Keratinocyte (primary cell): ENCODE measurements around the gene MIEF1. TPM values are rescaled to one million over a fixed set of nuclear protein-coding genes. Genes with fewer than 3 reads are reported as not detected.

Experiments used
- DNase-seq: peaks from one replicate; pipeline ENCODE4 v3.0.0-alpha.2; 2011; ENCODE audit warnings: low read depth, missing footprints, low spot score
- FAIRE-seq: peaks from 2 replicates; lab custom pipeline; 2011; peaks lifted over from hg19 to GRCh38; lab: Jason Lieb, UNC
- H2AFZ ChIP-seq: 2 replicates; pipeline ENCODE4 v1.6.0; 2012; ENCODE audit warnings: low read length, control low read depth, inconsistent platforms; ENCODE audit not compliant: control insufficient read depth
- H3K27ac ChIP-seq: 2 replicates; pipeline ENCODE4 v1.5.1; 2011; ENCODE audit warnings: low read length; ENCODE audit not compliant: control insufficient read depth, insufficient read depth
- H3K27me3 ChIP-seq: 3 replicates; pipeline ENCODE4 v1.6.0; 2011; ENCODE audit warnings: low read length; ENCODE audit not compliant: control insufficient read depth, insufficient read depth; ENCODE audit errors: extremely low read depth
- H3K36me3 ChIP-seq, 2 experiments: 2 replicates in 1 of 2; 3 replicates in 1 of 2; pipeline ENCODE4 v1.5.1; 2011; ENCODE audit warnings: low read length in 2 of 2, mild to moderate bottlenecking in 1 of 2; ENCODE audit not compliant: control insufficient read depth in 2 of 2, insufficient read depth in 2 of 2; ENCODE audit errors: extremely low read depth in 1 of 2
- H3K4me1 ChIP-seq: 3 replicates; pipeline ENCODE4 v1.5.1; 2011; ENCODE audit warnings: low read length; ENCODE audit not compliant: control insufficient read depth, insufficient read depth; ENCODE audit errors: extremely low read depth
- H3K4me2 ChIP-seq: 3 replicates; pipeline ENCODE4 v1.6.0; 2011; ENCODE audit warnings: low read depth, low read length; ENCODE audit not compliant: control insufficient read depth, insufficient read depth; ENCODE audit errors: extremely low read depth
- H3K4me3 ChIP-seq, 3 experiments: fragments of 200-600 bp in 1 of 3; sonication (generic) in 1 of 3; 2 replicates in 2 of 3; 3 replicates in 1 of 3; pipeline ENCODE4 v1.5.1; 2011 to 2016; ENCODE audit warnings: low read length in 3 of 3, mild to moderate bottlenecking in 3 of 3, control low read depth in 2 of 3, inconsistent platforms in 1 of 3, low read depth in 1 of 3, mixed read lengths in 1 of 3, mixed run types in 1 of 3, moderate library complexity in 1 of 3; ENCODE audit not compliant: control insufficient read depth in 2 of 3, insufficient read depth in 2 of 3; ENCODE audit errors: extremely low read depth in 1 of 3
- H3K79me2 ChIP-seq: 2 replicates; pipeline ENCODE4 v1.6.0; 2012; ENCODE audit warnings: low read length; ENCODE audit not compliant: control insufficient read depth, insufficient read depth
- H3K9ac ChIP-seq: 3 replicates; pipeline ENCODE4 v1.6.0; 2011; ENCODE audit warnings: low read length; ENCODE audit not compliant: control insufficient read depth, insufficient read depth; ENCODE audit errors: extremely low read depth
- H3K9me1 ChIP-seq: 3 replicates; pipeline ENCODE4 v1.6.0; 2011; ENCODE audit warnings: low read length; ENCODE audit not compliant: control insufficient read depth, insufficient read depth; ENCODE audit errors: extremely low read depth
- H3K9me3 ChIP-seq: 2 replicates; pipeline ENCODE4 v1.5.1; 2012; ENCODE audit warnings: low read depth, low read length; ENCODE audit not compliant: control insufficient read depth
- H4K20me1 ChIP-seq: 3 replicates; pipeline ENCODE4 v1.6.0; 2011; ENCODE audit warnings: low read length; ENCODE audit not compliant: control insufficient read depth, insufficient read depth; ENCODE audit errors: extremely low read depth
- EZH2 ChIP-seq: IDR thresholded peaks from one replicate; pipeline ENCODE4 v1.6.1; 2012; ENCODE audit warnings: inconsistent platforms, mild to moderate bottlenecking, low read length, moderate library complexity
- dilution Hi-C: fragments of 300-500 bp; cut with MboI; formaldehyde crosslinking; loops from one replicate; pipeline ENCODE4 v1.7.0; 2020; ENCODE audit warnings: low sequenced_read_pairs; ENCODE audit not compliant: extremely low pct_ligation_motif_present
- polyA plus RNA-seq, 5 experiments: library from polyadenylated mRNA; depleted of rRNA in 3 of 5; stranded (reverse) in 3 of 5; stranded (forward) in 1 of 5; unstranded in 1 of 5; fragments of >200 nt; gene quantifications; 1 replicate in 1 of 5; 2 replicates in 3 of 5; 3 replicates in 1 of 5; pipeline versions ENCODE4 v1.2.1 to v1.2.3, GENCODE V29; 2011 to 2012; ENCODE audit warnings: missing spikeins in 2 of 5, low read depth in 1 of 5, low replicate concordance in 1 of 5
- TF ChIP-seq, protein P1 (sequence below), 3 experiments: IDR thresholded peaks in 1 of 3; conservative IDR thresholded peaks in 1 of 3; optimal IDR thresholded peaks in 1 of 3; 2 replicates in 2 of 3; 3 replicates in 1 of 3; pipeline versions ENCODE3 to v1.5.1; 2011; ENCODE audit warnings: low read length in 3 of 3, mild to moderate bottlenecking in 3 of 3, moderate library complexity in 2 of 3, control low read depth in 1 of 3, inconsistent platforms in 1 of 3; ENCODE audit not compliant: insufficient read depth in 2 of 3; ENCODE audit errors: extremely low read depth in 1 of 3

MIEF1 gene
- polyA plus RNA-seq, 1 donor (not counting 4 experiments of a cell fraction or from before 2014, with no cell fraction given) = 18.4 TPM

DNA sequence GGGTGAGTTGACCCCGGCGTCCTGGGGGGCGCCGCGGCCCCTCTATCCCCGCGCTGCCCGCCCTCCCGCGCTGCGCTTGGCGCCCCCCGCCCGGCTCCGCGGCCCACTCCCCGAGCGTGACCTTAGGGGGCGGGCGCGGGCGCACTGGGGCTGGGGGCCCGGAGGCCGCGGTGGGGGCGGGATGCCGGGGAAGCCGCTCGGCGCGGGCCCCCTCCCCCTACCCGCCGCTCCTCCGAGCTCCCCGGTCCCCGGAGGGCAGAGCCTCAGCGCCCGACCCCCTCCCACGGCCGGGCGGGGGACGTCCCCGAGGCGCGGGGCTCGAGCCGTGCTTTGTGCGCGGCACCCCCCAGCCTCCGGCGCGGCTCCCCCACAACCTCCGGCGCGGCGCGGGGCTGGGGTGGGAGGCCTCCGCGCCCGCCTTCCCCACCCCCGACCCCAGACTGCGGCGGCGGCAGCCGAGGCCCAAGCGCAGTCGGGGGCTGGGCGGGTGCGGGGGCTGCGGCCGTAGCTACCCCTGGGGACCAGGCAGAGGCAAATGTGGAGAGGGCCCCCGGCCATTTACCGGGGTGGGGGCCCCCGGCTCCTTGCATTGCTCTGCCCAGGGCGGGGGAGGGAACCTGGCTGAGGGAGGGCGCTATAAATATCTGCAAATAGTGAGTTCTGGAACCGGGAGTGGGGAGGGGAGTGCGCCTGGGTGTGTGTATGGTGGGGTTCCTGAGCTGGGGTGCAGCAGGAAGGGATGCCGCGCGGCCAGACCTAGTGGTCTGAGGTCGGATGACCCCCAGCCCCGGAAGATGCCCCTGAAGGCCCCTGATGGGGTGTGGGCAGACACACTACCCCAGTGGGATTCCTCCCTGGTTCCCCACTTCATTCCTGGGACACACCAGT is 44.3 kb upstream of the MIEF1 start:
- FAIRE-seq (no peak), DNase-seq (no peak)
- Histone ChIP-seq H3K9ac (no peak overlapping the region), H4K20me1 (no peaks in the 10 kb centered on the region), H3K4me2 (no peak overlapping the region), H3K27me3 (peaks cover 44% of the 10 kb centered on the region), H3K4me1 (no peaks in the 10 kb centered on the region), H3K9me1 (no peaks in the 10 kb centered on the region), H3K36me3 (no peaks in the 10 kb centered on the region), H3K9me3 (no peaks in the 10 kb centered on the region), H3K79me2 (no peaks in the 10 kb centered on the region), H3K27ac (no peak overlapping the region), H2AFZ (no peak overlapping the region), H3K4me3 (no peak overlapping the region)
- dilution Hi-C loops = no loop called here
- TF ChIP-seq, protein P1, sequence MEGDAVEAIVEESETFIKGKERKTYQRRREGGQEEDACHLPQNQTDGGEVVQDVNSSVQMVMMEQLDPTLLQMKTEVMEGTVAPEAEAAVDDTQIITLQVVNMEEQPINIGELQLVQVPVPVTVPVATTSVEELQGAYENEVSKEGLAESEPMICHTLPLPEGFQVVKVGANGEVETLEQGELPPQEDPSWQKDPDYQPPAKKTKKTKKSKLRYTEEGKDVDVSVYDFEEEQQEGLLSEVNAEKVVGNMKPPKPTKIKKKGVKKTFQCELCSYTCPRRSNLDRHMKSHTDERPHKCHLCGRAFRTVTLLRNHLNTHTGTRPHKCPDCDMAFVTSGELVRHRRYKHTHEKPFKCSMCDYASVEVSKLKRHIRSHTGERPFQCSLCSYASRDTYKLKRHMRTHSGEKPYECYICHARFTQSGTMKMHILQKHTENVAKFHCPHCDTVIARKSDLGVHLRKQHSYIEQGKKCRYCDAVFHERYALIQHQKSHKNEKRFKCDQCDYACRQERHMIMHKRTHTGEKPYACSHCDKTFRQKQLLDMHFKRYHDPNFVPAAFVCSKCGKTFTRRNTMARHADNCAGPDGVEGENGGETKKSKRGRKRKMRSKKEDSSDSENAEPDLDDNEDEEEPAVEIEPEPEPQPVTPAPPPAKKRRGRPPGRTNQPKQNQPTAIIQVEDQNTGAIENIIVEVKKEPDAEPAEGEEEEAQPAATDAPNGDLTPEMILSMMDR (optimal IDR thresholded peaks at IDR 0.05 in 1 of 3, IDR thresholded peaks at IDR 0.05 in 1 of 3, conservative IDR thresholded peaks at IDR 0.05 in 1 of 3; ENCODE audit: extremely low read depth in 1 of 3, insufficient read depth in 2 of 3, low read length in 3 of 3) = no peak
- peak; percentile 86 for TF ChIP-seq EZH2

DNA sequence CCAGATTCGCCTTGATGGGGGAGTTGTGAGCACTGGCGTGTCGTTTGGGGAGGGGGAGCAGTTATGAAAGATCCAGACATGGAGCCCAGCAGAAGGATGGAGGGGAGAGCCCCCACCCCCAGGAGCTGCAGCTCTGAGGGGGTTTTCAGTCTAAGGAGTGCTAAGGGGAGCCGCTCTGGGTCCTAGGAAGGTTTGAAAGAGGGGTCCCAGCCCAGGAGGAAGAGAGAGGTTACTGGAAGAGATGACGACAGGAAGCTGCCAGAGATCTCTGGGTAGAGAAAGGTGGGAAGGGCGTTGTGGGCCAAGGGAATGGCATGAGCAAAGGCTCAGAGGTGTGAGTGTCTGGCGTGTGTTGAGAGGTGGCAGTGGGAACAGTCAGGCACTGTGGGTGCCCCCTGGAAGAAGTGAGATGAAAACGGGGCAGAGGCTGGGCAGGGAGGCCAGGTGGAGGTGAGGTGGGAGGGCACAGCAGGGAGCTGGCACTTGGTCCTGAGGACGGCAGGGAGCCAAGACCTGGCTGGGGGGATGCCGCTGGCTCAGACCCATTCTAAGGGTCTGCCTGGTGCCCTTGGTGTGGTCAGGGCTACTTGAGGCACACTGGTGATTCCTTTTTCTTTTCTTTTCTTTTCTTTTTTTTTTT is 43.5 kb upstream of the MIEF1 start:
- Histone ChIP-seq H2AFZ (no peak overlapping the region), H4K20me1 (no peaks in the 10 kb centered on the region), H3K9ac (no peak overlapping the region), H3K4me2 (no peak overlapping the region), H3K27ac (no peak overlapping the region), H3K79me2 (no peaks in the 10 kb centered on the region), H3K36me3 (no peaks in the 10 kb centered on the region), H3K9me1 (no peaks in the 10 kb centered on the region), H3K4me3 (no peak overlapping the region), H3K27me3 (peaks cover 44% of the 10 kb centered on the region), H3K4me1 (no peaks in the 10 kb centered on the region), H3K9me3 (no peaks in the 10 kb centered on the region)
- no peak for FAIRE-seq
- dilution Hi-C loops = no loop called here
- TF ChIP-seq, protein P1 (optimal IDR thresholded peaks at IDR 0.05 in 1 of 3, IDR thresholded peaks at IDR 0.05 in 1 of 3, conservative IDR thresholded peaks at IDR 0.05 in 1 of 3; ENCODE audit: extremely low read depth in 1 of 3, insufficient read depth in 2 of 3, low read length in 3 of 3) = no peak
- TF ChIP-seq EZH2 = peak; percentile 38
- no peak for DNase-seq
